ENCODE measurements around the gene XKRX. TPM values are rescaled to one million over a fixed set of nuclear protein-coding genes. Genes with fewer than 3 reads are reported as not detected.

Gene XKRX
- total RNA-seq, 4 donors from 2014 or later = 0.12 to 0.28 TPM; not detected in 2

- ATAC-seq (ENCODE audit: low FRiP score) (no peak), DNase-seq (ENCODE audit: low spot score) (no peak)
- TF ChIP-seq CTCF (IDR thresholded peaks at IDR 0.05) = no peak
Measured at GRCh38 chrX:100962811-100963210, 34.1 kb upstream of the XKRX start.

GRCh38 chrX:100948557-100948956 is 19.8 kb upstream of the XKRX start:
- ATAC-seq (ENCODE audit: low FRiP score) = no peak
- TF ChIP-seq CTCF (IDR thresholded peaks at IDR 0.05) = no peak
- DNase-seq (ENCODE audit: low spot score) = no peak

- no peak for TF ChIP-seq CTCF (IDR thresholded peaks at IDR 0.05)
- no peak for ATAC-seq (ENCODE audit: low FRiP score)
- DNase-seq (ENCODE audit: low spot score) = no peak
Measured at GRCh38 chrX:100946299-100946927, 17.7 kb upstream of the XKRX start.

GRCh38 chrX:100944601-100945000 is 15.9 kb upstream of the XKRX start:
- TF ChIP-seq CTCF (IDR thresholded peaks at IDR 0.05) = no peak
- DNase-seq (ENCODE audit: low spot score) (no peak), ATAC-seq (ENCODE audit: low FRiP score) (no peak)

- no peak for ATAC-seq (ENCODE audit: low FRiP score)
- TF ChIP-seq CTCF (IDR thresholded peaks at IDR 0.05) = no peak
Measured at GRCh38 chrX:100939333-100939732, 10.6 kb upstream of the XKRX start.

GRCh38 chrX:100935767-100936166 is 7.0 kb upstream of the XKRX start:
- DNase-seq (ENCODE audit: low spot score) (no peak), ATAC-seq (ENCODE audit: low FRiP score) (no peak)
- TF ChIP-seq CTCF (IDR thresholded peaks at IDR 0.05) = no peak

More at GRCh38 chrX:100939333-100939732, 10.6 kb upstream of the XKRX start:
- no peak for DNase-seq (ENCODE audit: low spot score)

GRCh38 chrX:100931925-100932285 is 3.2 kb upstream of the XKRX start:
- DNase-seq (ENCODE audit: low spot score) (no peak), ATAC-seq (ENCODE audit: low FRiP score) (no peak)
- no peak for TF ChIP-seq CTCF (IDR thresholded peaks at IDR 0.05)

All from omental fat pad (tissue), 4 donors.